ENCODE measurements around the gene ADPRM. TPM values are rescaled to one million over a fixed set of nuclear protein-coding genes. Genes with fewer than 3 reads are reported as not detected.
A peak's percentile ranks its signal among the peaks of the same experiment; 100 is the strongest.

The ADPRM gene
- 8.9 and 10.2 TPM in 2 replicates for total RNA-seq (ENCODE audit: low replicate concordance)

GRCh38 chr17:10697092-10698081, at the start of gene ADPRM, which contains the start of gene SCO1:
Gene ADPRM (plus strand): TSS chr17:10697594. CDS start chr17:10704927, 7,333 bp downstream.
Gene SCO1 (minus strand): TSS chr17:10697533. CDS start chr17:10697507, 26 bp downstream.
- Histone ChIP-seq H3F3A (ENCODE audit: low read depth) (no peaks in the 10 kb centered on the region), H3K4me3 (peak within 1 kb of the TSS; percentile 91), H4K20me1 (ENCODE audit: low read depth) (peaks cover 7% of the 10 kb centered on the region), H3K79me2 (ENCODE audit: low read depth) (peaks cover 83% of the 10 kb centered on the region), H3K4me2 (peak within 1 kb of the TSS; percentile 85), H3K9me3 (ENCODE audit: low read depth) (no peaks in the 10 kb centered on the region), H2AFZ (replicated peaks) (peak within 1 kb of the TSS; percentile 66), H3K9ac (peak within 1 kb of the TSS; percentile 67), H3K27me3 (no peaks in the 10 kb centered on the region), H3K27ac (peak within 1 kb of the TSS; percentile 38), H3K36me3 (no peaks in the 10 kb centered on the region), H3K4me1 (peaks cover 10% of the 10 kb centered on the region)
- DNase-seq (ENCODE audit: low spot score): peak; percentile 98
- Mint-ChIP-seq H3K27me3 (ENCODE audit: insufficient read depth, low read depth) (no peaks in the 10 kb centered on the region), H3K9me3 (no peaks in the 10 kb centered on the region), H3K27ac (peak within 1 kb of the TSS; percentile 91), H3K4me1 (peaks cover 9% of the 10 kb centered on the region), H3K4me3 (peak within 1 kb of the TSS; percentile 96), H3K36me3 (no peaks in the 10 kb centered on the region)
- no peak for TF ChIP-seq EZH2 (IDR thresholded peaks at IDR 0.05)
- no peak for TF ChIP-seq EZH2phosphoT487 (IDR thresholded peaks at IDR 0.05)
- TF ChIP-seq CTCF (IDR thresholded peaks at IDR 0.05): peak; percentile 54

- Histone ChIP-seq H3K4me2 (no peak overlapping the region), H3K9ac (no peak overlapping the region), H3K4me3 (no peak overlapping the region), H3K36me3 (no peaks in the 10 kb centered on the region), H3F3A (ENCODE audit: low read depth) (no peaks in the 10 kb centered on the region), H4K20me1 (ENCODE audit: low read depth) (no peaks in the 10 kb centered on the region), H3K4me1 (no peaks in the 10 kb centered on the region), H3K9me3 (ENCODE audit: low read depth) (no peaks in the 10 kb centered on the region), H3K27me3 (no peaks in the 10 kb centered on the region), H2AFZ (replicated peaks) (no peak overlapping the region), H3K27ac (no peak overlapping the region), H3K79me2 (ENCODE audit: low read depth) (no peaks in the 10 kb centered on the region)
- Mint-ChIP-seq H3K27me3 (ENCODE audit: insufficient read depth, low read depth) (no peaks in the 10 kb centered on the region), H3K36me3 (peaks cover 4% of the 10 kb centered on the region), H3K4me3 (no peak overlapping the region), H3K4me1 (no peaks in the 10 kb centered on the region), H3K27ac (no peak overlapping the region), H3K9me3 (no peaks in the 10 kb centered on the region)
- TF ChIP-seq CTCF (IDR thresholded peaks at IDR 0.05): no peak
- no peak for TF ChIP-seq EZH2phosphoT487 (IDR thresholded peaks at IDR 0.05)
- no peak for TF ChIP-seq EZH2 (IDR thresholded peaks at IDR 0.05)
- DNase-seq (ENCODE audit: low spot score): no peak
These were observed 49.0 kb upstream of the ADPRM start for GRCh38 chr17:10648381-10648780.

- Histone ChIP-seq H3F3A (ENCODE audit: low read depth) (no peaks in the 10 kb centered on the region), H3K27me3 (no peaks in the 10 kb centered on the region), H3K9me3 (ENCODE audit: low read depth) (no peaks in the 10 kb centered on the region), H3K4me2 (no peak overlapping the region), H2AFZ (replicated peaks) (no peak overlapping the region), H3K79me2 (ENCODE audit: low read depth) (no peaks in the 10 kb centered on the region), H4K20me1 (ENCODE audit: low read depth) (no peaks in the 10 kb centered on the region), H3K4me1 (no peaks in the 10 kb centered on the region), H3K36me3 (no peaks in the 10 kb centered on the region), H3K27ac (no peak overlapping the region), H3K4me3 (no peak overlapping the region), H3K9ac (no peak overlapping the region)
- Mint-ChIP-seq H3K36me3 (peaks cover 4% of the 10 kb centered on the region), H3K27me3 (ENCODE audit: insufficient read depth, low read depth) (no peaks in the 10 kb centered on the region), H3K9me3 (no peaks in the 10 kb centered on the region), H3K4me3 (no peak overlapping the region), H3K27ac (no peak overlapping the region), H3K4me1 (no peaks in the 10 kb centered on the region)
- no peak for TF ChIP-seq CTCF (IDR thresholded peaks at IDR 0.05)
- TF ChIP-seq EZH2phosphoT487 (IDR thresholded peaks at IDR 0.05): no peak
- TF ChIP-seq EZH2 (IDR thresholded peaks at IDR 0.05): no peak
- DNase-seq (ENCODE audit: low spot score): no peak
These were observed 48.4 kb upstream of the ADPRM start for GRCh38 chr17:10648956-10649355.

Data from neural progenitor cell (in vitro differentiated cells).